Measurements from ENCODE around the gene PALD1.

Gene PALD1

DNA sequence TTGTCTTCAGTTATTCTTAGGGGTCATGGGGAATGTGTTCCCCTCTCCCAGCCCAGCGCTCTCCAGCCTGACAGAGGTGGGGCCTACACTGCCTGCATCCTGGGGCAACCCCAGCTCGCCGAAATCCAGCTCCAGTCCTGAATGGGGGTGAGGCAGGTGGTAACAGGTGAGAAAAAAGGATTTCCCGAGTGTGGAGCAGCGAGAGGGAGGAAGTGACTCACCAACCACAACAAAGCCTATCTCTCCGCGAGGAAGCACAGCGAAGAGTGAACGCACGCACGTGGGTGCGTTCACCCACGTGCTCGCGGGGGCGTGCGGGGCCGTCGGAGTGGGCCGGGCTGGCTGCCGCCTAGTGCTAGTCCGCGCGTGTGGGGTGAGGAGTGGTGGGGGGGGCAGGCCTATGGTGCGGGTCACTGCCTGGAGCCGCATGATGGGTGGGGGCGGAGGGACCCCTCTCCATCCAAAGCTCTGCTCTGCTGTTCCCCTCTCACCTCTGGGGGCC, 855 bp upstream of the PALD1 start:
- no peak overlapping the region for H3K4me3 ChIP-seq (ENCODE audit: low read depth, low read length)
- no peak for DNase-seq (ENCODE audit: low read depth)
- TF ChIP-seq, protein P1, sequence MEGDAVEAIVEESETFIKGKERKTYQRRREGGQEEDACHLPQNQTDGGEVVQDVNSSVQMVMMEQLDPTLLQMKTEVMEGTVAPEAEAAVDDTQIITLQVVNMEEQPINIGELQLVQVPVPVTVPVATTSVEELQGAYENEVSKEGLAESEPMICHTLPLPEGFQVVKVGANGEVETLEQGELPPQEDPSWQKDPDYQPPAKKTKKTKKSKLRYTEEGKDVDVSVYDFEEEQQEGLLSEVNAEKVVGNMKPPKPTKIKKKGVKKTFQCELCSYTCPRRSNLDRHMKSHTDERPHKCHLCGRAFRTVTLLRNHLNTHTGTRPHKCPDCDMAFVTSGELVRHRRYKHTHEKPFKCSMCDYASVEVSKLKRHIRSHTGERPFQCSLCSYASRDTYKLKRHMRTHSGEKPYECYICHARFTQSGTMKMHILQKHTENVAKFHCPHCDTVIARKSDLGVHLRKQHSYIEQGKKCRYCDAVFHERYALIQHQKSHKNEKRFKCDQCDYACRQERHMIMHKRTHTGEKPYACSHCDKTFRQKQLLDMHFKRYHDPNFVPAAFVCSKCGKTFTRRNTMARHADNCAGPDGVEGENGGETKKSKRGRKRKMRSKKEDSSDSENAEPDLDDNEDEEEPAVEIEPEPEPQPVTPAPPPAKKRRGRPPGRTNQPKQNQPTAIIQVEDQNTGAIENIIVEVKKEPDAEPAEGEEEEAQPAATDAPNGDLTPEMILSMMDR (IDR thresholded peaks at IDR 0.05; ENCODE audit: control insufficient read depth, extremely low read depth, insufficient read depth), result no peak

DNA sequence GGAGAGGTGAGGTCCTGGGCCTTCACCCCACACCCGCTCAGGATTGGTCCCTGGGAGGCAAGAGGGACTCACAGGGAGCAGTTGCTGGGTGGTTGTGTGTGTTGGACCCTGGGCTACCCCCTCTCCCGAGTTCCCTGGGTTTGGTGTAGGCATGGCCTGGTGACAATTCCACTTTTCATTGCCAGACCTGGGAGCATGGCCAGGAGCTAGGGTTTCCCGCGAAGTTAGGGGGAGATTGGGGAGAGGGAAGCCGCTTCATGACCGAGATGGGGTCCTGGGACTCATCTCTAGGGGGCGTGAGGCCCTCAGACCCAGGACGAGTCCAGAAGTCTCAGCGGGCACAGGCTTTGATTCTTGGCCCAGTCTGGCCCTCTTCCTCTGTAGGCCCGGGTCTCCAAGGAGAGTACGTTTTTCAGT, 606 bp downstream of the PALD1 start:
- TF ChIP-seq, protein P1 (IDR thresholded peaks at IDR 0.05; ENCODE audit: control insufficient read depth, extremely low read depth, insufficient read depth), result no peak
- DNase-seq (ENCODE audit: low read depth), result no peak
- H3K4me3 ChIP-seq (ENCODE audit: low read depth, low read length), result no peak overlapping the region

DNA sequence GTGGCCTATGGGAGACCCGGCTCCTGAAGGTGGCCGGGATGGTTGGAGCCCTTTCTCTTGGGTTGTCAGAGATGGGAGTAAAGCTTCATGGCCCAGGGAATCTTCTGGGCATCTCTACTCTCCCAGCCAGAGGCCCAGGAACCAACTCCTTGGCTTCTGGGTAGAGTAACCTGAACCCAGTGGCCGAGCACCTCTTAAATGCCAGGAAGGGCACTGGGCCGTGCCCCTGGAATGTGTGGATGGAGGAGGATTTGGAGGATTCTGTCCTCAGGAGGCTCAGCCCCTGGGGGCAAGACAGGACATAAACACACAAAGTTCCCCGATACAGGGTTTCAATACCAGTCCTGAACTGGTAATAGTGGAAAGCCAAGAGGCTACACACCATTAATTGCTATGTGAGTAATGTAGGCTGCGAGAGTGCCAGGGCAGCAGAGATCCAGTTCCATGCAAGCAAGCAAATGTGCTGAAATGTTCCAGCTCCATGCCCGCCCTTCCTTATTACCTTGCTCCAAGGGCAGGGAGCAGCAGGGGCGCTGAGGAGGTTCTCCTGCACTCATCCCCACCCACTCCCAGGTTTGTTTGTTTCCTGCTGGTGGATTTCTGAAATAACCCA, 1.2 kb downstream of the PALD1 start:
- TF ChIP-seq, protein P1 (IDR thresholded peaks at IDR 0.05; ENCODE audit: control insufficient read depth, extremely low read depth, insufficient read depth), result no peak
- no peak overlapping the region for H3K4me3 ChIP-seq (ENCODE audit: low read depth, low read length)
- DNase-seq (ENCODE audit: low read depth), result no peak

DNA sequence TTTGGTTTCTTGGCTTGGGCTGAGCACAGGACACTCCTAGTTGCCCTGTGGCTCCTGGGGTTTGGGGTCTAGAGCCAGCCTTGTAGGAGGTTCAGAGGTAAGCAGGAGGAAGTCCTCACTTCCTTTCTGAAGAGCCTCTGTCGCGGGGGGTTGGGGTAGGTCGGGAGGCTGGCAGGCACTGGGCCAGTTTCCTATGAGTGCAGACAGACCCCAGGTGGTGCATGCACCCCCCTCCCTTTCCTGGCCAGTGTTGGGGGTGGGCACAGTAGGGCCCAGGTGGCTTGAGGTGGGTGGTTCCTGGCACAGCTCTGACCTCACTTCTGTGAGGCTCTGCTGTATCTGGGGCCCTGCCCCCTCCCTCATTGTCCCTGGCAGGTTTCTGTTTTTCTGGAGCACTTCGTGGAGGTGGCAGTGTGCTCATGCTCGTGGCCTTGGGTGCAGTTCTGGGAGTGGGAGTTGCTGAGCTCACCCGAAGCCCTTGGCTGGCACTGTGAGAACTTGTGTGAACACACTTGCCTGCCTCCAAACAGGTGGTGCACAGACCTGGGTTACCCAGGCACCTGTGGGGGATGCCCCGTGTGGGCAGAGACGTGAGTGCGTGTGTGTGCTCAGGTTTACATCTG, 1.8 kb downstream of the PALD1 start:
- TF ChIP-seq, protein P1 (IDR thresholded peaks at IDR 0.05; ENCODE audit: control insufficient read depth, extremely low read depth, insufficient read depth), result no peak
- no peak overlapping the region for H3K4me3 ChIP-seq (ENCODE audit: low read depth, low read length)
- no peak for DNase-seq (ENCODE audit: low read depth)

DNA sequence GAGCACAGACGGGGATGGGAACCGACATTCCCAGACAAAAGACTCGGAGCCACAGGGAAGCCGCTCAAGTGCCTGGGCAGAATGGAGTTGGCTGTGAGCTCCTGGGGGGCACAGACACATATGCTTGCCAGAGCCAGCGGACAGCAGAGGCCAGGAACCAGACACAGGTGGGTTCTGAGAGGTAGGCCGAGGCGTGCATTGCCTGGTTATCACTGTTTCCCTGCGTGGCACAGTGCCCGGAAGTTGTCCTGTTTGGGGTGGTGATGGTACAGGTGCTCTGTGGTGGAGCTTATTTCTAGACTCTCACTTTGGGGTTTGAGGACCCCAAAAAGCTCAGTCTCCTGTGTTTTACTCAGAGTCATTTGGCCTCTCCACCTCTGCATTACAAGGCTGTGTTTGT, 2.5 kb downstream of the PALD1 start:
- DNase-seq (ENCODE audit: low read depth), result no peak
- no peak overlapping the region for H3K4me3 ChIP-seq (ENCODE audit: low read depth, low read length)
- TF ChIP-seq, protein P1 (IDR thresholded peaks at IDR 0.05; ENCODE audit: control insufficient read depth, extremely low read depth, insufficient read depth), result no peak

DNA sequence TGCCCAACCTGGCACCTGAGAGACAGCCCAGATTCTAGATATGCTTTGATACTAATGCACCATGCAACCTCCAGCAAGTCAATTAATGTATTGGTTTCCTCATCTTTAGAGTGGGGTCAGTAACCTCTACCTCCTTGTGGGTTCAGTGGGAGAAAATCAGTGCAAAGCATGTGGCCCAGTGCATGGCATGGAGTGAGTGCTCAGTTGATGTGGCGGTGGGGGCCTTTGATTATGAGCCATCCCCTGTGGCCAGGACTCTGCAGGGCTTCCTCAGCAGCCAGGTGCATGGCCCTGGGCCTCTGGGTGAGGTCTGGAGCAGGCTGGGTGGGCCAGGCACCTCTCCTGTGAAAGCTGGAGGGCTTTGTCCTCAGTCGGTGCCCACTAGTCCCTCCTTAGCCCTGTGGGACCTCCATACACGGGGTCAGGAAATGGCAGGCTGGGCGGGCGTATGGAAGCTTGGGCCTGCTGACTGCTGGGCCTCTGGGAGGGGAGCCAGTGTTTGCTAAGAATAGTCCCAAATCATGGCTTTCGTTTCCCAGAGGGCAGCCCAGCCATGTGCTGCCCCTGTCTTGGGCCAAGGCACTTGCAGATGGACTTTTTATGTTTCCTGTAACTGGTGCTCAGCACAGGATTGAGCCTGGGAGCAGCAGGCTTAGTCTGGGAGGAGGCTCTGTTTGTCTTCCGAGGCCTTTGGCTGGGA, 3.4 kb downstream of the PALD1 start:
- TF ChIP-seq, protein P1 (IDR thresholded peaks at IDR 0.05; ENCODE audit: control insufficient read depth, extremely low read depth, insufficient read depth), result no peak
- no peak overlapping the region for H3K4me3 ChIP-seq (ENCODE audit: low read depth, low read length)
- no peak for DNase-seq (ENCODE audit: low read depth)
